Measurements from ENCODE around the gene GHR.

Gene GHR

DNA sequence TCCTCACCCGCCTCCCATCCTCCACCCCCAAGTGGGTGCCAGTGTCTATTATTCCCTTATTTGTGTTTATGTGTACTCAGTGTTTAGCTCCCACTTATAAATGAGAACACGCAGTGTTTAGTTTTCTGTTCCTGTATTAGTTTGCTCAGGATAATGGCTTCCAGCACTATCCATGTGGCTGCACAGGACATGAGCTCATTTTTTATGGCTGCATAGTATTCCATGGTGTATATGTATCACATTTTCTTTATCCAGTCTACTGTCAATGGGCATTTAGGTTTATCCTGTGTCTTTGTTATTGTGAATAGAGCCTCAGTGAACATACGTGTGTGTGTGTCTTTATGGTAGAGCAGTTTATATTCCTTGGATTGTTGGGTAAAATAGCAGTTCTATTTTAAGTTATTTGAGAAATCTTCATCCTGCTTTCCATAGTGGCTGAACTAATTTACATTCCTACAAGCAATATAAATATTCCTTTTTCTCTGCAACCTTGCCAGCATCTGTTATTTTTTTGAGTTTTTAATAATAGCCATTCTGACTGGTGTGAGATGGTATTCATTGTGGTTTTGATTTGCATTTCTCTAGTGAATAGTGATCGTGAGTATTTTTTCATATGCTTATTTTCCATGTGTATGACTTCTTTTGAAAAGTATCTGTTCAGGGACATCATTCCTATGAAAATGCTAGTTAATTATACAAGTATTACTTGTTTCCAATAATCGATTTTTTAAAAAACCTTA, 169.3 kb downstream of the GHR start:
- H3K4me1 ChIP-seq (ENCODE audit: control insufficient read depth in 2 of 2, insufficient read depth in 2 of 2, low read length in 2 of 2): no peaks in the 10 kb centered on the region
- H3K36me3 ChIP-seq (ENCODE audit: control insufficient read depth in 2 of 2, insufficient read depth in 2 of 2, low read length in 2 of 2): no peaks in the 10 kb centered on the region
- H3K9ac ChIP-seq (ENCODE audit: low read depth in 1 of 2, low read length in 2 of 2): no peak overlapping the region
- no peaks in the 10 kb centered on the region for H3K9me3 ChIP-seq (ENCODE audit: control insufficient read depth in 2 of 2, low read length in 2 of 2)
- H3K27ac ChIP-seq (ENCODE audit: low read depth in 2 of 2, low read length in 2 of 2): no peak overlapping the region
- H3K27me3 ChIP-seq (ENCODE audit: control insufficient read depth in 2 of 2, insufficient read depth in 2 of 2, low read length in 2 of 2): no peaks in the 10 kb centered on the region
- no peak overlapping the region for H3K4me3 ChIP-seq (ENCODE audit: low read length in 2 of 2)

GRCh38 chr5:42593591-42593990, 170.4 kb downstream of the GHR start:
- Histone ChIP-seq H3K27me3 (ENCODE audit: control insufficient read depth in 2 of 2, insufficient read depth in 2 of 2, low read length in 2 of 2) (no peaks in the 10 kb centered on the region), H3K36me3 (ENCODE audit: control insufficient read depth in 2 of 2, insufficient read depth in 2 of 2, low read length in 2 of 2) (no peaks in the 10 kb centered on the region), H3K27ac (ENCODE audit: low read depth in 2 of 2, low read length in 2 of 2) (no peak overlapping the region), H3K4me1 (ENCODE audit: control insufficient read depth in 2 of 2, insufficient read depth in 2 of 2, low read length in 2 of 2) (no peaks in the 10 kb centered on the region), H3K9me3 (ENCODE audit: control insufficient read depth in 2 of 2, low read length in 2 of 2) (no peaks in the 10 kb centered on the region), H3K9ac (ENCODE audit: low read depth in 1 of 2, low read length in 2 of 2) (no peak overlapping the region), H3K4me3 (ENCODE audit: low read length in 2 of 2) (no peak overlapping the region)

DNA sequence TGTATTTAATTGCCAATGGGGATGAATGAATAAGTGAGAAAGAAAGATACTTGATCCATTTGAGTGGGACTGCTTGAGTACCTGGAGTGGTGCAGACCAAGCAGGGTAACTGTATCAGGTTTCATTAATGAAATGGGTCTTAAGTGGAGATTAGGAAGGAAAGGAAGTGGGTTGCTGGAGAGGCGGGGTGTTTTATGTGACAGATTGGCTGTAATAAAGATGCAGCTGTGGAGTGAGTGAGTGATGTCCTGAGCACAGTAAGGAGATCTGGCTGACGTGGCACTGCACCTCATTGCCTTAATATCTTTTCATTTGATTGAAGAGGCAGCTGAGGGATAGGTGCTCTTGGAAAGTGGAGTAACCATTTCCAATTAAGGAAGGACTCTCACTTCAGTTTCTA, 172.4 kb downstream of the GHR start:
- no peak overlapping the region for H3K27ac ChIP-seq (ENCODE audit: low read depth in 2 of 2, low read length in 2 of 2)
- no peak overlapping the region for H3K4me3 ChIP-seq (ENCODE audit: low read length in 2 of 2)
- no peaks in the 10 kb centered on the region for H3K9me3 ChIP-seq (ENCODE audit: control insufficient read depth in 2 of 2, low read length in 2 of 2)
- H3K4me1 ChIP-seq (ENCODE audit: control insufficient read depth in 2 of 2, insufficient read depth in 2 of 2, low read length in 2 of 2): no peaks in the 10 kb centered on the region
- no peaks in the 10 kb centered on the region for H3K36me3 ChIP-seq (ENCODE audit: control insufficient read depth in 2 of 2, insufficient read depth in 2 of 2, low read length in 2 of 2)
- H3K27me3 ChIP-seq (ENCODE audit: control insufficient read depth in 2 of 2, insufficient read depth in 2 of 2, low read length in 2 of 2): no peaks in the 10 kb centered on the region
- H3K9ac ChIP-seq (ENCODE audit: low read depth in 1 of 2, low read length in 2 of 2): no peak overlapping the region

DNA sequence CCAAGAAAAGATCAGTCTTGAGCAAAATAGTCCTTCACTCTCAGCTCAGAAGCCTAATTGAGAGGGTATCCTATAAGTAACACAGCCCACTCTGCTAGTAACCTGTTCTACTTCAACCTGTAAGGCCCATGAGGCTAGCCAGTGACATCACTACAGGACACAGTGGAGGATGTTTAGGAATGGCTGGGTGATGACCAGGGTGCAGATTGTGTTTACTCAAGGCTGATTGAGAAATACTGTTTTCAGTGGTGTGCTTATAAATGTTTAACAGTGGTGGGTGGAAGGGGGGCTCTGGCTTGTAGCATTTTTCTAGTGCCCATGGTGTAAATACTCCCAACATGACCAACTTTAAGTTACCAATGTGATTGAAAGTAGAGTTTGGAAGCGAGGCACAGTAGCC, 173.6 kb downstream of the GHR start:
- Histone ChIP-seq H3K4me1 (ENCODE audit: control insufficient read depth in 2 of 2, insufficient read depth in 2 of 2, low read length in 2 of 2) (no peaks in the 10 kb centered on the region), H3K4me3 (ENCODE audit: low read length in 2 of 2) (no peak overlapping the region), H3K9me3 (ENCODE audit: control insufficient read depth in 2 of 2, low read length in 2 of 2) (no peaks in the 10 kb centered on the region), H3K27me3 (ENCODE audit: control insufficient read depth in 2 of 2, insufficient read depth in 2 of 2, low read length in 2 of 2) (no peaks in the 10 kb centered on the region), H3K27ac (ENCODE audit: low read depth in 2 of 2, low read length in 2 of 2) (no peak overlapping the region), H3K36me3 (ENCODE audit: control insufficient read depth in 2 of 2, insufficient read depth in 2 of 2, low read length in 2 of 2) (no peaks in the 10 kb centered on the region), H3K9ac (ENCODE audit: low read depth in 1 of 2, low read length in 2 of 2) (no peak overlapping the region)

DNA sequence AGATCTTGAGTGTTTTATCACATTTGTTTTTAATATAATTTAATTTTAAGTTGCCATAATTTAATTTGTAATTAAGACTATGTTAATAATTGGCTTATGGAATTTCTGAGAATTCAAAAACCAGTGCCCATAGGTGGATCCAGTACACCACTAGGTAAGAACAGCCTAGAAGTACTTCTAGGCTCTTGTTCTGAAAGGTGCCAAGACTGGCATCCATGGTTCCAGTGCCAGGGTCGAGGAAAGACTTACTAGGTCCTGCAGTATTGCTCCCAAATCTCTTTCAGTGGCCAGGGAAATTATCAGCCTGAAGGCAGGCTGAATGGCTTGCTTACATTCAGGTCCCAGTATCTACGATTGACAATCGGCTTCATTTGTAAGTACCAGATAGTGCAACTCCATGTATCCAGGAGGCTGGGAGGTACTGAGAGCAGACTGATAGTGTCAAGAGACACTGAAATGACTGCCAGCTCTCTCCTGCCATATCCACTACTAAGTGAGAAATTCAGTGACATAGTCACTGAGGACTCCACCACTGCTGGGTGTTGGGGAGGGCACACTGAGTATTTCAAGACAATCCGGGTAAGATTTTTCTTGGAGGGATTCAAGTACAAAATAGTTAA, 174.2 kb downstream of the GHR start:
- Histone ChIP-seq H3K9ac (ENCODE audit: low read depth in 1 of 2, low read length in 2 of 2) (no peak overlapping the region), H3K27ac (ENCODE audit: low read depth in 2 of 2, low read length in 2 of 2) (no peak overlapping the region), H3K4me3 (ENCODE audit: low read length in 2 of 2) (no peak overlapping the region), H3K36me3 (ENCODE audit: control insufficient read depth in 2 of 2, insufficient read depth in 2 of 2, low read length in 2 of 2) (no peaks in the 10 kb centered on the region), H3K4me1 (ENCODE audit: control insufficient read depth in 2 of 2, insufficient read depth in 2 of 2, low read length in 2 of 2) (no peaks in the 10 kb centered on the region), H3K27me3 (ENCODE audit: control insufficient read depth in 2 of 2, insufficient read depth in 2 of 2, low read length in 2 of 2) (no peaks in the 10 kb centered on the region), H3K9me3 (ENCODE audit: control insufficient read depth in 2 of 2, low read length in 2 of 2) (no peaks in the 10 kb centered on the region)

DNA sequence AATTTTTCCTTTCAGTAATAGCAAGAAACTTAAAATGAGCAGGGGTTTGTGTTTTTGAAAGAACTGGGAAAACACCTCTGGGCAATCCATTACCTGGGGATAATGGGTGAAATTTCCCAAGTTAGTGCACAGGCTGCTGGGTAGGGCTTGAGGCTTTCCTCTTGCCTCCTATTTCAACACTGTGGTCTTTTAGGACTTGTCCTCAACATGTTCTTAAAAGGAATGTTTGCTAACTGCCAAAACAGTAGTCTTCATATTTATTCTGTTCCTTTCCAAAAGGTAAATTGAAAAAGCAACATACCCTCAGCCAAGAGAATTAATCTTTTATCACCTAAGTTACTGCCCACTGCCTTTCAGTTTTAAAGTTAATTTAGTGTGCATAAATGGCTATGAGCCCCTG, 175.1 kb downstream of the GHR start:
- Histone ChIP-seq H3K4me1 (ENCODE audit: control insufficient read depth in 2 of 2, insufficient read depth in 2 of 2, low read length in 2 of 2) (no peaks in the 10 kb centered on the region), H3K27ac (ENCODE audit: low read depth in 2 of 2, low read length in 2 of 2) (no peak overlapping the region), H3K9me3 (ENCODE audit: control insufficient read depth in 2 of 2, low read length in 2 of 2) (no peaks in the 10 kb centered on the region)

DNA sequence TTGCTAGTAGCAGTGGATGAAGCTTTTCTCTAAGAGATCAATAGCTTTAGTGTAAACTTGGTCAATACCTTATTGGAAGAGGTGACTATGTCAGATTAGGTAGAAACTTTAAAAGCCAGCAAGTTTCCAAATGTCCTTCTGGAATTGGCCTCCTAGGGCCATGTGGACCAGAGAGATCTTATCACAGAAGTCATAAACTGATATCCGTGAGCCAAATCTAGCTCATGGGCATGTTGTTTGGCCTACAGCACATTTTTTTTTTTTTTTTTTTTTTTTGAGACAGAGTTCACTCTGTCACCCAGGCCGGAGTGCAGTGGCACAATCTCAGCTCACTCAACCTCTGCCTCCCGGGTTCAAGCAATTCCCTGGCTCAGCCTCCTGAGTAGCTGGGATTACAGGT, 175.9 kb downstream of the GHR start:
- Histone ChIP-seq H3K9me3 (ENCODE audit: control insufficient read depth in 2 of 2, low read length in 2 of 2) (no peaks in the 10 kb centered on the region), H3K36me3 (ENCODE audit: control insufficient read depth in 2 of 2, insufficient read depth in 2 of 2, low read length in 2 of 2) (no peaks in the 10 kb centered on the region), H3K9ac (ENCODE audit: low read depth in 1 of 2, low read length in 2 of 2) (no peak overlapping the region), H3K4me1 (ENCODE audit: control insufficient read depth in 2 of 2, insufficient read depth in 2 of 2, low read length in 2 of 2) (no peaks in the 10 kb centered on the region), H3K27ac (ENCODE audit: low read depth in 2 of 2, low read length in 2 of 2) (no peak overlapping the region), H3K4me3 (ENCODE audit: low read length in 2 of 2) (no peak overlapping the region), H3K27me3 (ENCODE audit: control insufficient read depth in 2 of 2, insufficient read depth in 2 of 2, low read length in 2 of 2) (no peaks in the 10 kb centered on the region)

More for the DNA sequence above, 175.1 kb downstream of the GHR start:
- no peaks in the 10 kb centered on the region for H3K27me3 ChIP-seq (ENCODE audit: control insufficient read depth in 2 of 2, insufficient read depth in 2 of 2, low read length in 2 of 2)
- H3K4me3 ChIP-seq (ENCODE audit: low read length in 2 of 2): no peak overlapping the region
- H3K36me3 ChIP-seq (ENCODE audit: control insufficient read depth in 2 of 2, insufficient read depth in 2 of 2, low read length in 2 of 2): no peaks in the 10 kb centered on the region
- H3K9ac ChIP-seq (ENCODE audit: low read depth in 1 of 2, low read length in 2 of 2): no peak overlapping the region

- Histone ChIP-seq H3K4me1 (ENCODE audit: control insufficient read depth in 2 of 2, insufficient read depth in 2 of 2, low read length in 2 of 2) (no peaks in the 10 kb centered on the region), H3K9ac (ENCODE audit: low read depth in 1 of 2, low read length in 2 of 2) (no peak overlapping the region), H3K9me3 (ENCODE audit: control insufficient read depth in 2 of 2, low read length in 2 of 2) (no peaks in the 10 kb centered on the region), H3K27ac (ENCODE audit: low read depth in 2 of 2, low read length in 2 of 2) (no peak overlapping the region), H3K4me3 (ENCODE audit: low read length in 2 of 2) (no peak overlapping the region), H3K36me3 (ENCODE audit: control insufficient read depth in 2 of 2, insufficient read depth in 2 of 2, low read length in 2 of 2) (no peaks in the 10 kb centered on the region), H3K27me3 (ENCODE audit: control insufficient read depth in 2 of 2, insufficient read depth in 2 of 2, low read length in 2 of 2) (no peaks in the 10 kb centered on the region)
Observed at GRCh38 chr5:42600441-42600840, 177.2 kb downstream of the GHR start.

DNA sequence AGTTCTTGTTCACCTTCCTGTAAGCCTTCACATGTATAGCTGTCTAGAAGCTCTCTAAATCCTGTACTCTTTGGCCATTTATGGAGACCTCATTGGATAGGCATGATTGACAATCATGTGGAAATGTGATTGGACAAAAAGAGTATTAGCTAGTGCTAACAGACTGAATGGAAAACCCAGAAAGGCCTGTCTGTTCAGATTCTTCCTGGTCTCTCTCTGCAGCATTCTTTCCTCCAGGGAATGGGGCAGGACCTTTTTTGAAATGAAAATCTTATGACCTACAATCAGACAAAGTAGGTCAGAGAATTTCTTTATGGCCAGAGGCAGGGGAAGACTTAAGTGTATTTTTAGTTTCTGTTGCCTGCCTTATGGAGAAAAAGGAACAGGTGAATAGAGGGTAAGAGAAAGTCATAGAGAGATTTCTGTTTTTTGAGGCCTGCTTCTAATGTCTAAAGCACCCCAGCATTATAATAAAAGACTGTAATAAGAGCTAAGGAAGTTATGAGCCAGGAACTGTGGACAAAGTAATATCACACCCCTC, 181.0 kb downstream of the GHR start:
- H3K27me3 ChIP-seq (ENCODE audit: control insufficient read depth in 2 of 2, insufficient read depth in 2 of 2, low read length in 2 of 2): no peaks in the 10 kb centered on the region
- H3K36me3 ChIP-seq (ENCODE audit: control insufficient read depth in 2 of 2, insufficient read depth in 2 of 2, low read length in 2 of 2): no peaks in the 10 kb centered on the region
- no peaks in the 10 kb centered on the region for H3K9me3 ChIP-seq (ENCODE audit: control insufficient read depth in 2 of 2, low read length in 2 of 2)
- no peaks in the 10 kb centered on the region for H3K4me1 ChIP-seq (ENCODE audit: control insufficient read depth in 2 of 2, insufficient read depth in 2 of 2, low read length in 2 of 2)
- H3K27ac ChIP-seq (ENCODE audit: low read depth in 2 of 2, low read length in 2 of 2): no peak overlapping the region
- H3K4me3 ChIP-seq (ENCODE audit: low read length in 2 of 2): no peak overlapping the region
- no peak overlapping the region for H3K9ac ChIP-seq (ENCODE audit: low read depth in 1 of 2, low read length in 2 of 2)

GRCh38 chr5:42605490-42605889, 182.3 kb downstream of the GHR start:
- no peak overlapping the region for H3K9ac ChIP-seq (ENCODE audit: low read depth in 1 of 2, low read length in 2 of 2)
- H3K27ac ChIP-seq (ENCODE audit: low read depth in 2 of 2, low read length in 2 of 2): no peak overlapping the region
- no peaks in the 10 kb centered on the region for H3K9me3 ChIP-seq (ENCODE audit: control insufficient read depth in 2 of 2, low read length in 2 of 2)
- no peaks in the 10 kb centered on the region for H3K4me1 ChIP-seq (ENCODE audit: control insufficient read depth in 2 of 2, insufficient read depth in 2 of 2, low read length in 2 of 2)
- no peaks in the 10 kb centered on the region for H3K27me3 ChIP-seq (ENCODE audit: control insufficient read depth in 2 of 2, insufficient read depth in 2 of 2, low read length in 2 of 2)
- H3K36me3 ChIP-seq (ENCODE audit: control insufficient read depth in 2 of 2, insufficient read depth in 2 of 2, low read length in 2 of 2): no peaks in the 10 kb centered on the region
- H3K4me3 ChIP-seq (ENCODE audit: low read length in 2 of 2): no peak overlapping the region

All from mucosa of rectum (tissue), 2 donors.